ENCODE data around the gene PHETA1.

- TF ChIP-seq REST (IDR thresholded peaks at IDR 0.05; ENCODE audit: insufficient read depth in 1 of 2, low read depth in 2 of 2, low read length in 1 of 2), result no peak
- no peak for TF ChIP-seq CTCF (IDR thresholded peaks at IDR 0.05)
- TF ChIP-seq POLR2AphosphoS5 (IDR thresholded peaks at IDR 0.05; ENCODE audit: low read depth, low read length), result no peak
- no peak for TF ChIP-seq SIN3A (IDR thresholded peaks at IDR 0.05; ENCODE audit: borderline replicate concordance, insufficient read depth, low read depth, low read length)
Observed at GRCh38 chr12:111353026-111353425, 15.9 kb downstream of the PHETA1 start.

All from Panc1 (cell line).